Ovary (tissue), 3 donors: ENCODE data around the gene TRAPPC3.

Experiments
- POLR2A ChIP-seq: fragments of 450-650 bp; IDR thresholded peaks from one replicate; pipeline ENCODE4 v1.6.1; 2017; ENCODE audit warnings: antibody characterized with exemption, mild to moderate bottlenecking, moderate library complexity
- TF ChIP-seq, protein P1 (sequence below), 3 donors: fragments of 450-650 bp in 2 of 3; fragments of 200-600 bp in 1 of 3; IDR thresholded peaks; one replicate each; pipeline versions ENCODE4 v1.5.1 to v1.8.0; 2016 to 2022; ENCODE audit warnings: antibody characterized with exemption in 3 of 3, mild to moderate bottlenecking in 1 of 3
- donor health status: DM: no; HTN: no; CAD: no.

DNA sequence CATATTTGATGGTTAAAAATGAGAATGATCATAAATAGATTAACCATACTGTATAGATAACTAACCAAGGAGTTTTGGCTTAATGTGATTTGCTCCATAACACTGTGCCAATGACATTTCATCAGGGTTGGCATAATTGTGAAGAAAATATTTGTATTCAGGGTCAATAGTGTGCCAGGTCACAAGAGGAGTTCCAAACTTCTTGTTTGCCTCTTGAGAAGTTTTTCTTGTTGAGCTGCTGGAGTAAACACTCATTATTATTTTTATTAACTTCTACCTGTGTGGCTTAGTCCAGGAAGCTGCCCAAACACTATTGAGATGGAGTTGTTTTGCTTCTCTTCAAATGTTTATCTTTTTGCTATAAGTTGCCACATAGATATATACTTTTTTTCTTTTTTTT lies 14.1 kb upstream of the TRAPPC3 start:
- TF ChIP-seq, protein P1, sequence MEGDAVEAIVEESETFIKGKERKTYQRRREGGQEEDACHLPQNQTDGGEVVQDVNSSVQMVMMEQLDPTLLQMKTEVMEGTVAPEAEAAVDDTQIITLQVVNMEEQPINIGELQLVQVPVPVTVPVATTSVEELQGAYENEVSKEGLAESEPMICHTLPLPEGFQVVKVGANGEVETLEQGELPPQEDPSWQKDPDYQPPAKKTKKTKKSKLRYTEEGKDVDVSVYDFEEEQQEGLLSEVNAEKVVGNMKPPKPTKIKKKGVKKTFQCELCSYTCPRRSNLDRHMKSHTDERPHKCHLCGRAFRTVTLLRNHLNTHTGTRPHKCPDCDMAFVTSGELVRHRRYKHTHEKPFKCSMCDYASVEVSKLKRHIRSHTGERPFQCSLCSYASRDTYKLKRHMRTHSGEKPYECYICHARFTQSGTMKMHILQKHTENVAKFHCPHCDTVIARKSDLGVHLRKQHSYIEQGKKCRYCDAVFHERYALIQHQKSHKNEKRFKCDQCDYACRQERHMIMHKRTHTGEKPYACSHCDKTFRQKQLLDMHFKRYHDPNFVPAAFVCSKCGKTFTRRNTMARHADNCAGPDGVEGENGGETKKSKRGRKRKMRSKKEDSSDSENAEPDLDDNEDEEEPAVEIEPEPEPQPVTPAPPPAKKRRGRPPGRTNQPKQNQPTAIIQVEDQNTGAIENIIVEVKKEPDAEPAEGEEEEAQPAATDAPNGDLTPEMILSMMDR (IDR thresholded peaks at IDR 0.05), result no peak
- no peak for TF ChIP-seq POLR2A
